ENCODE measurements around the gene ARMC7. TPM values are rescaled to one million over a fixed set of nuclear protein-coding genes. Genes with fewer than 3 reads are reported as not detected.
A peak's percentile ranks its signal among the peaks of the same experiment; 100 is the strongest.

Gene ARMC7
- total and polyA plus RNA-seq, 12 donors = 3.7 to 13.8 (median 7.8) TPM

GRCh38 chr17:75105126-75106080 is 4.4 kb upstream of the ARMC7 start:
- Histone ChIP-seq H3K27me3 (no peaks in the 10 kb centered on the region), H3K36me3 (replicated peaks in 1 of 2) (no peaks in the 10 kb centered on the region), H3K4me3 (no peak overlapping the region), H3K4me1 (replicated peaks in 1 of 2) (peaks cover 0 to 8% of the 10 kb centered on the region in 2 donors), H3K9me3 (replicated peaks in 1 of 3) (no peaks in the 10 kb centered on the region), H3K27ac (no peak overlapping the region)
- WGBS, 4 donors = 50 to 60% (median 55%) methylated on average over 16 to 20 of the region's 20 CpGs
- peak in 6 of 7 donors; percentile 50 to 81 (median 70) for DNase-seq
- intact Hi-C loops (cut with DNase I) = loop anchor here (5.0 to 10.0 kb wide), 3 partner anchors 43 to 141 kb away; no protein-coding TSS in a partner anchor
- TF ChIP-seq POLR2A (IDR thresholded peaks at IDR 0.05) (no peak), CTCF (IDR thresholded peaks at IDR 0.05) (peak; percentile 67 to 84 (median 74))

GRCh38 chr17:75108193-75108592 is 1.6 kb upstream of the ARMC7 start:
- H3K27me3 ChIP-seq = no peaks in the 10 kb centered on the region
- intact Hi-C loops (cut with DNase I) = loop anchor here (5.0 to 10.0 kb wide), 3 partner anchors 46 to 143 kb away; no protein-coding TSS in a partner anchor
- H3K27ac ChIP-seq = no peak overlapping the region
- H3K9me3 ChIP-seq (replicated peaks in 1 of 3) = no peaks in the 10 kb centered on the region
- H3K36me3 ChIP-seq (replicated peaks in 1 of 2) = no peaks in the 10 kb centered on the region
- H3K4me1 ChIP-seq (replicated peaks in 1 of 2) = peaks cover 0 to 16% of the 10 kb centered on the region in 2 donors
- no peak overlapping the region for H3K4me3 ChIP-seq
- TF ChIP-seq CTCF (IDR thresholded peaks at IDR 0.05) (no peak), POLR2A (IDR thresholded peaks at IDR 0.05) (no peak)
- WGBS, 4 donors = 74 to 87% (median 83%) methylated on average over 2 of the region's 2 CpGs
- DNase-seq = no peak

- Histone ChIP-seq H3K4me1 (replicated peaks in 1 of 2) (peaks cover 0 to 20% of the 10 kb centered on the region in 2 donors), H3K27ac (no peak overlapping the region), H3K9me3 (replicated peaks in 1 of 3) (no peaks in the 10 kb centered on the region), H3K36me3 (replicated peaks in 1 of 2) (no peaks in the 10 kb centered on the region), H3K4me3 (peak overlapping the region in 2 of 4 donors; percentile 85 to 92), H3K27me3 (no peaks in the 10 kb centered on the region)
- intact Hi-C loops (cut with DNase I) = loop anchor here (5.0 to 10.0 kb wide), 3 partner anchors 47 to 144 kb away; no protein-coding TSS in a partner anchor
- TF ChIP-seq CTCF (IDR thresholded peaks at IDR 0.05) (no peak), POLR2A (IDR thresholded peaks at IDR 0.05) (no peak)
- no peak for DNase-seq
- 15 to 34% (median 25%) methylated on average over 21 to 22 of the region's 22 CpGs for WGBS, 4 donors
Observed at GRCh38 chr17:75109046-75109406, 743 bp upstream of the ARMC7 start.

GRCh38 chr17:75110234-75110937 is 617 bp downstream of the ARMC7 start:
- intact Hi-C loops (cut with DNase I) = loop anchor here (5.0 to 10.0 kb wide), 3 partner anchors 62 to 94 kb away; partner anchors contain the start of gene NUP85 (in 1 of the 2)
- H3K27ac ChIP-seq = peak overlapping the region in 2 of 5 donors; percentile 60 to 65

More at GRCh38 chr17:75110234-75110937, 617 bp downstream of the ARMC7 start:
- Histone ChIP-seq H3K36me3 (replicated peaks in 1 of 2) (no peaks in the 10 kb centered on the region), H3K27me3 (no peaks in the 10 kb centered on the region), H3K4me3 (peak overlapping the region in 3 of 4 donors; percentile 51 to 92 (median 85)), H3K4me1 (replicated peaks in 1 of 2) (peaks cover 0 to 26% of the 10 kb centered on the region in 2 donors), H3K9me3 (replicated peaks in 1 of 3) (no peaks in the 10 kb centered on the region)
- DNase-seq = peak in 2 of 7 donors; percentile 42 to 44
- 21 to 38% (median 26%) methylated on average over 23 to 40 of the region's 40 CpGs for WGBS, 4 donors
- TF ChIP-seq POLR2A (IDR thresholded peaks at IDR 0.05) = no peak
- TF ChIP-seq CTCF (IDR thresholded peaks at IDR 0.05) = no peak
